DND-41 (cell line): Measurements from ENCODE around the gene KCTD14.

ENCODE experiments used
- CTCF ChIP-seq: IDR thresholded peaks from 2 replicates; pipeline ENCODE4 v1.5.1; 2012; ENCODE audit warnings: borderline replicate concordance, low read length, moderate library complexity, mild to moderate bottlenecking; ENCODE audit not compliant: poor library complexity, severe bottlenecking; ENCODE audit errors: extremely low read depth
- EZH2 ChIP-seq: IDR thresholded peaks from 3 replicates; pipeline ENCODE4 v1.6.1; 2012; ENCODE audit warnings: borderline replicate concordance, low read depth, mild to moderate bottlenecking, moderate library complexity, low read length, inconsistent platforms; ENCODE audit not compliant: severe bottlenecking

GRCh38 chr11:78060533-78060932, 37.5 kb upstream of the KCTD14 start:
- TF ChIP-seq CTCF: no peak
- no peak for TF ChIP-seq EZH2
